Choroid plexus epithelial cell (primary cell): ENCODE results near the gene FOXO1.
"Not testable (repeated sequence)": the region's sequence is repeated elsewhere in the genome, so short reads cannot be mapped to it uniquely, and the experiment has no call there.

Experiments
- DNase-seq: peaks from one replicate; pipeline ENCODE4 v3.0.0-alpha.2; 2010; ENCODE audit warnings: low read depth
- H3K4me3 ChIP-seq: 2 replicates; pipeline ENCODE4 v1.5.1; 2011; ENCODE audit warnings: low read depth, mild to moderate bottlenecking, control low read depth, low read length, moderate library complexity
- CTCF ChIP-seq: conservative IDR thresholded peaks from 2 replicates; pipeline ENCODE4 v1.5.1; 2011; ENCODE audit warnings: low read depth, mild to moderate bottlenecking, control low read depth, inconsistent platforms, low read length, moderate library complexity

FOXO1 gene

GRCh38 chr13:40666045-40666932, at the start of gene FOXO1:
Gene FOXO1, minus strand, starts transcription at chr13:40666641. Its CDS starts 429 bp downstream, at chr13:40666212.
- DNase-seq, result peak; percentile 93
- peak within 1 kb of the TSS; percentile 95 for H3K4me3 ChIP-seq
- no peak for TF ChIP-seq CTCF

GRCh38 chr13:40714433-40714832, 48.0 kb upstream of the FOXO1 start:
- DNase-seq, H3K4me3 ChIP-seq: not testable (repeated sequence)

GRCh38 chr13:40706439-40706838, 40.0 kb upstream of the FOXO1 start:
- H3K4me3 ChIP-seq, result no peak overlapping the region
- TF ChIP-seq CTCF, result no peak
- no peak for DNase-seq

GRCh38 chr13:40697711-40698110, 31.3 kb upstream of the FOXO1 start:
- H3K4me3 ChIP-seq, result no peak overlapping the region
- TF ChIP-seq CTCF, result no peak
- no peak for DNase-seq

- no peak overlapping the region for H3K4me3 ChIP-seq
- DNase-seq, result no peak
- TF ChIP-seq CTCF, result no peak
Measured at GRCh38 chr13:40694426-40694825, 28.0 kb upstream of the FOXO1 start.

- DNase-seq, result peak; percentile 39
- TF ChIP-seq CTCF, result no peak
- H3K4me3 ChIP-seq, result no peak overlapping the region
Measured at GRCh38 chr13:40692946-40693345, 26.5 kb upstream of the FOXO1 start.

GRCh38 chr13:40688781-40689180, 22.3 kb upstream of the FOXO1 start:
- no peak for DNase-seq
- H3K4me3 ChIP-seq, result no peak overlapping the region
- TF ChIP-seq CTCF, result no peak
